SK-N-SH (cell line): Measurements from ENCODE around the gene KCNE2.

Experiments
- CTCF ChIP-seq: fragments of 200-600 bp; sonication (generic); IDR thresholded peaks from 2 replicates; pipeline ENCODE4 v1.6.1; 2017; ENCODE audit warnings: antibody characterized with exemption, mild to moderate bottlenecking, moderate library complexity
- FOXJ3 ChIP-seq: sonication (generic); formaldehyde crosslinking; IDR thresholded peaks from 2 replicates; pipeline ENCODE4 v1.5.1; 2020; ENCODE audit warnings: mild to moderate bottlenecking, missing genetic modification reagents
- JUND ChIP-seq: IDR thresholded peaks from 2 replicates; pipeline ENCODE4 v1.4.0; 2012
- POLR2AphosphoS5 ChIP-seq: IDR thresholded peaks from 2 replicates; pipeline ENCODE4 v1.6.1; 2012; ENCODE audit warnings: low read depth, low read length
- RAD21 ChIP-seq: IDR thresholded peaks from 2 replicates; pipeline ENCODE4 v1.6.1; 2012; ENCODE audit warnings: mild to moderate bottlenecking, low read length
- RFX5 ChIP-seq: IDR thresholded peaks from 2 replicates; pipeline ENCODE4 v1.6.1; 2012; ENCODE audit warnings: mild to moderate bottlenecking, improper control_type of control experiment, low read length

GRCh38 chr21:34335316-34335715 lies 28.5 kb upstream of the KCNE2 start:
- TF ChIP-seq POLR2AphosphoS5 (no peak), CTCF (no peak), RFX5 (no peak), JUND (no peak), RAD21 (no peak), FOXJ3 (CRISPR knock-in tag) (no peak)
